ENCODE measurements around the gene CTNNA2.
"Not testable (repeated sequence)": the region's sequence is repeated elsewhere in the genome, so short reads cannot be mapped to it uniquely, and the experiment has no call there.

CTNNA2 gene

GRCh38 chr2:80146757-80147156 lies 633.9 kb downstream of the CTNNA2 start:
- H3K9me3 Mint-ChIP-seq; H3K4me3 Mint-ChIP-seq; H3K27ac Mint-ChIP-seq; H3K27me3 Mint-ChIP-seq; ATAC-seq (ENCODE audit: low read depth); H3K36me3 Mint-ChIP-seq; H3K4me1 Mint-ChIP-seq; DNase-seq (ENCODE audit: low spot score in 2 of 2): not testable (repeated sequence)

- DNase-seq (ENCODE audit: low spot score in 2 of 2) = no peak
- no peak for ATAC-seq (ENCODE audit: low read depth)
- H3K27ac Mint-ChIP-seq = no peak overlapping the region
- no peaks in the 10 kb centered on the region for H3K4me1 Mint-ChIP-seq
- no peak overlapping the region for H3K4me3 Mint-ChIP-seq
- H3K27me3 Mint-ChIP-seq = no peaks in the 10 kb centered on the region
- H3K9me3 Mint-ChIP-seq = no peaks in the 10 kb centered on the region
- no peaks in the 10 kb centered on the region for H3K36me3 Mint-ChIP-seq
These were observed 634.8 kb downstream of the CTNNA2 start for GRCh38 chr2:80147690-80148089.

- no peaks in the 10 kb centered on the region for H3K27me3 Mint-ChIP-seq
These were observed 636.1 kb downstream of the CTNNA2 start for GRCh38 chr2:80148906-80149305.

GRCh38 chr2:80149991-80150390 lies 637.1 kb downstream of the CTNNA2 start:
- Mint-ChIP-seq H3K4me1 (no peaks in the 10 kb centered on the region), H3K4me3 (no peak overlapping the region), H3K27me3 (no peaks in the 10 kb centered on the region), H3K36me3 (no peaks in the 10 kb centered on the region), H3K27ac (no peak overlapping the region), H3K9me3 (no peaks in the 10 kb centered on the region)
- DNase-seq (ENCODE audit: low spot score in 2 of 2) = no peak
- ATAC-seq (ENCODE audit: low read depth) = no peak

More at GRCh38 chr2:80148906-80149305, 636.1 kb downstream of the CTNNA2 start:
- Mint-ChIP-seq H3K36me3 (no peaks in the 10 kb centered on the region), H3K9me3 (no peaks in the 10 kb centered on the region), H3K4me1 (no peaks in the 10 kb centered on the region), H3K4me3 (no peak overlapping the region), H3K27ac (no peak overlapping the region)
- ATAC-seq (ENCODE audit: low read depth) (no peak), DNase-seq (ENCODE audit: low spot score in 2 of 2) (no peak)

GRCh38 chr2:80151248-80151647 lies 638.4 kb downstream of the CTNNA2 start:
- H3K4me1 Mint-ChIP-seq = no peaks in the 10 kb centered on the region
- H3K27ac Mint-ChIP-seq = no peak overlapping the region
- no peaks in the 10 kb centered on the region for H3K27me3 Mint-ChIP-seq
- no peaks in the 10 kb centered on the region for H3K36me3 Mint-ChIP-seq
- no peak overlapping the region for H3K4me3 Mint-ChIP-seq
- no peaks in the 10 kb centered on the region for H3K9me3 Mint-ChIP-seq
- DNase-seq (ENCODE audit: low spot score in 2 of 2) (no peak), ATAC-seq (ENCODE audit: low read depth) (no peak)

- DNase-seq (ENCODE audit: low spot score in 2 of 2) (no peak), ATAC-seq (ENCODE audit: low read depth) (no peak)
- H3K9me3 Mint-ChIP-seq = no peaks in the 10 kb centered on the region
- no peak overlapping the region for H3K27ac Mint-ChIP-seq
- no peaks in the 10 kb centered on the region for H3K4me1 Mint-ChIP-seq
- no peak overlapping the region for H3K4me3 Mint-ChIP-seq
- H3K27me3 Mint-ChIP-seq = no peaks in the 10 kb centered on the region
- no peaks in the 10 kb centered on the region for H3K36me3 Mint-ChIP-seq
These were observed 638.8 kb downstream of the CTNNA2 start for GRCh38 chr2:80151651-80152050.

- Mint-ChIP-seq H3K4me3 (no peak overlapping the region), H3K27ac (no peak overlapping the region), H3K4me1 (no peaks in the 10 kb centered on the region), H3K36me3 (no peaks in the 10 kb centered on the region), H3K27me3 (no peaks in the 10 kb centered on the region), H3K9me3 (peaks cover 1% of the 10 kb centered on the region)
- ATAC-seq (ENCODE audit: low read depth) (no peak), DNase-seq (ENCODE audit: low spot score in 2 of 2) (no peak)
These were observed 640.3 kb downstream of the CTNNA2 start for GRCh38 chr2:80153151-80153550.

- Mint-ChIP-seq H3K27me3 (no peaks in the 10 kb centered on the region), H3K4me1 (no peaks in the 10 kb centered on the region), H3K4me3 (no peak overlapping the region), H3K9me3 (peaks cover 1% of the 10 kb centered on the region), H3K36me3 (no peaks in the 10 kb centered on the region), H3K27ac (no peak overlapping the region)
- ATAC-seq (ENCODE audit: low read depth) = no peak
- DNase-seq (ENCODE audit: low spot score in 2 of 2) = no peak
These were observed 640.9 kb downstream of the CTNNA2 start for GRCh38 chr2:80153768-80154167.

- H3K27ac Mint-ChIP-seq = no peak overlapping the region
- no peak for ATAC-seq (ENCODE audit: low read depth)
- H3K4me1 Mint-ChIP-seq = no peaks in the 10 kb centered on the region
These were observed 641.5 kb downstream of the CTNNA2 start for GRCh38 chr2:80154231-80154915.

GRCh38 chr2:80164375-80164774 lies 651.5 kb downstream of the CTNNA2 start:
- H3K4me1 Mint-ChIP-seq = no peaks in the 10 kb centered on the region
- no peak for ATAC-seq (ENCODE audit: low read depth)
- H3K4me3 Mint-ChIP-seq = no peak overlapping the region
- no peak for DNase-seq (ENCODE audit: low spot score in 2 of 2)
- no peaks in the 10 kb centered on the region for H3K27me3 Mint-ChIP-seq
- no peak overlapping the region for H3K27ac Mint-ChIP-seq
- no peaks in the 10 kb centered on the region for H3K36me3 Mint-ChIP-seq
- peaks cover 5% of the 10 kb centered on the region for H3K9me3 Mint-ChIP-seq

More at GRCh38 chr2:80154231-80154915, 641.5 kb downstream of the CTNNA2 start:
- Mint-ChIP-seq H3K36me3 (no peaks in the 10 kb centered on the region), H3K27me3 (no peaks in the 10 kb centered on the region), H3K4me3 (no peak overlapping the region), H3K9me3 (peaks cover 2% of the 10 kb centered on the region)
- no peak for DNase-seq (ENCODE audit: low spot score in 2 of 2)

GRCh38 chr2:80166483-80167171 lies 653.8 kb downstream of the CTNNA2 start:
- Mint-ChIP-seq H3K27me3 (peaks cover 2% of the 10 kb centered on the region), H3K4me3 (no peak overlapping the region), H3K9me3 (peaks cover 6% of the 10 kb centered on the region), H3K4me1 (no peaks in the 10 kb centered on the region), H3K36me3 (no peaks in the 10 kb centered on the region), H3K27ac (no peak overlapping the region)
- ATAC-seq (ENCODE audit: low read depth) (no peak), DNase-seq (ENCODE audit: low spot score in 2 of 2) (no peak)

GRCh38 chr2:80167284-80167808 lies 654.5 kb downstream of the CTNNA2 start:
- DNase-seq (ENCODE audit: low spot score in 2 of 2) (no peak), ATAC-seq (ENCODE audit: low read depth) (no peak)
- no peak overlapping the region for H3K27ac Mint-ChIP-seq
- H3K36me3 Mint-ChIP-seq = no peaks in the 10 kb centered on the region
- peaks cover 2% of the 10 kb centered on the region for H3K27me3 Mint-ChIP-seq
- no peaks in the 10 kb centered on the region for H3K4me1 Mint-ChIP-seq
- H3K9me3 Mint-ChIP-seq = peaks cover 6% of the 10 kb centered on the region
- H3K4me3 Mint-ChIP-seq = no peak overlapping the region

- DNase-seq (ENCODE audit: low spot score in 2 of 2) = no peak
- peaks cover 6% of the 10 kb centered on the region for H3K9me3 Mint-ChIP-seq
- no peak for ATAC-seq (ENCODE audit: low read depth)
- H3K27ac Mint-ChIP-seq = no peak overlapping the region
- H3K36me3 Mint-ChIP-seq = no peaks in the 10 kb centered on the region
- H3K27me3 Mint-ChIP-seq = peaks cover 2% of the 10 kb centered on the region
- no peak overlapping the region for H3K4me3 Mint-ChIP-seq
- no peaks in the 10 kb centered on the region for H3K4me1 Mint-ChIP-seq
These were observed 655.2 kb downstream of the CTNNA2 start for GRCh38 chr2:80168037-80168436.

- Mint-ChIP-seq H3K9me3 (peaks cover 6% of the 10 kb centered on the region), H3K27ac (no peak overlapping the region), H3K36me3 (no peaks in the 10 kb centered on the region), H3K27me3 (peaks cover 2% of the 10 kb centered on the region), H3K4me3 (no peak overlapping the region), H3K4me1 (no peaks in the 10 kb centered on the region)
- DNase-seq (ENCODE audit: low spot score in 2 of 2) (no peak), ATAC-seq (ENCODE audit: low read depth) (no peak)
These were observed 656.0 kb downstream of the CTNNA2 start for GRCh38 chr2:80168801-80169200.
